ENCODE data around the gene ENG.

GRCh38 chr9:127884427-127884911, 30.0 kb upstream of the ENG start:
- TF ChIP-seq ZBTB1 (tag by site-specific recombination; IDR thresholded peaks at IDR 0.05) = no peak
- TF ChIP-seq REST (tag by site-specific recombination; IDR thresholded peaks at IDR 0.05) = no peak
- TF ChIP-seq TCF7L2 (IDR thresholded peaks at IDR 0.05; ENCODE audit: borderline replicate concordance, low read depth, low read length) = no peak
- TF ChIP-seq ZNF202 (tag by site-specific recombination; IDR thresholded peaks at IDR 0.05; ENCODE audit: borderline replicate concordance) = no peak
- TF ChIP-seq CTCF (tag by site-specific recombination; IDR thresholded peaks at IDR 0.05) = no peak

Measured in HEK293 (cell line).